ENCODE results near the gene ZNF445.
"Not testable (repeated sequence)": the region's sequence is repeated elsewhere in the genome, so short reads cannot be mapped to it uniquely, and the experiment has no call there.

Gene ZNF445

GRCh38 chr3:44477312-44478030 is at the start of gene ZNF445:
Gene ZNF445, minus strand, starts transcription at chr3:44477670. Its CDS starts 22,121 bp downstream, at chr3:44455549.
- DNase-seq, result peak; percentile 85

GRCh38 chr3:44525060-44525459 is 47.6 kb upstream of the ZNF445 start:
- DNase-seq, result no peak

- DNase-seq, result no peak
Measured at GRCh38 chr3:44522494-44522933, 45.0 kb upstream of the ZNF445 start.

- DNase-seq, result no peak
Measured at GRCh38 chr3:44521721-44522120, 44.3 kb upstream of the ZNF445 start.

GRCh38 chr3:44518782-44519156 is 41.3 kb upstream of the ZNF445 start:
- no peak for DNase-seq

- no peak for DNase-seq
Measured at GRCh38 chr3:44516230-44516629, 38.8 kb upstream of the ZNF445 start.

GRCh38 chr3:44513513-44513912 is 36.0 kb upstream of the ZNF445 start:
- DNase-seq, result no peak

- DNase-seq, result no peak
Measured at GRCh38 chr3:44511238-44511566, 33.7 kb upstream of the ZNF445 start.

- no peak for DNase-seq
Measured at GRCh38 chr3:44510000-44510368, 32.5 kb upstream of the ZNF445 start.

GRCh38 chr3:44509393-44509921 is 32.0 kb upstream of the ZNF445 start:
- DNase-seq, result no peak

GRCh38 chr3:44506961-44507360 is 29.5 kb upstream of the ZNF445 start:
- no peak for DNase-seq

GRCh38 chr3:44506556-44506955 is 29.1 kb upstream of the ZNF445 start:
- no peak for DNase-seq

- DNase-seq, result no peak
Measured at GRCh38 chr3:44504566-44504965, 27.1 kb upstream of the ZNF445 start.

- not testable (repeated sequence) for DNase-seq
Measured at GRCh38 chr3:44503178-44503577, 25.7 kb upstream of the ZNF445 start.

- no peak for DNase-seq
Measured at GRCh38 chr3:44501971-44502370, 24.5 kb upstream of the ZNF445 start.

GRCh38 chr3:44499899-44500168 is 22.4 kb upstream of the ZNF445 start:
- not testable (repeated sequence) for DNase-seq

GRCh38 chr3:44499149-44499898 is 21.9 kb upstream of the ZNF445 start:
- no peak for DNase-seq

- DNase-seq, result no peak
Measured at GRCh38 chr3:44495636-44496415, 18.4 kb upstream of the ZNF445 start.

GRCh38 chr3:44492496-44492895 is 15.0 kb upstream of the ZNF445 start:
- no peak for DNase-seq

GRCh38 chr3:44482721-44483120 is 5.3 kb upstream of the ZNF445 start:
- DNase-seq, result no peak

GRCh38 chr3:44478606-44479094 is 1.2 kb upstream of the ZNF445 start:
- DNase-seq, result no peak

- DNase-seq, result no peak
Measured at GRCh38 chr3:44478055-44478468, 592 bp upstream of the ZNF445 start.

- no peak for DNase-seq
Measured at GRCh38 chr3:44476963-44477311, 533 bp downstream of the ZNF445 start.

GRCh38 chr3:44476181-44476611 is 1.3 kb downstream of the ZNF445 start:
- DNase-seq, result no peak
